Measurements from ENCODE around the gene NOA1.

The NOA1 gene

GRCh38 chr4:57013543-57014120 lies 36.2 kb upstream of the NOA1 start:
- Histone ChIP-seq H3K4me3 (ENCODE audit: severe bottlenecking) (no peak overlapping the region), H3K9me3 (ENCODE audit: severe bottlenecking) (no peaks in the 10 kb centered on the region), H3K27ac (ENCODE audit: poor library complexity, severe bottlenecking) (no peak overlapping the region), H3K36me3 (ENCODE audit: low read depth) (peaks cover 97% of the 10 kb centered on the region), H3K27me3 (ENCODE audit: insufficient read depth, poor library complexity, severe bottlenecking) (no peaks in the 10 kb centered on the region), H3K4me1 (ENCODE audit: insufficient read depth, poor library complexity, severe bottlenecking) (no peaks in the 10 kb centered on the region)
- DNase-seq (ENCODE audit: low spot score) (no peak), ATAC-seq (ENCODE audit: low read depth) (no peak)
- TF ChIP-seq CTCF (IDR thresholded peaks at IDR 0.05; ENCODE audit: poor library complexity, severe bottlenecking): no peak

GRCh38 chr4:56999751-57000150 lies 22.3 kb upstream of the NOA1 start:
- no peaks in the 10 kb centered on the region for H3K27me3 ChIP-seq (ENCODE audit: insufficient read depth, poor library complexity, severe bottlenecking)
- TF ChIP-seq CTCF (IDR thresholded peaks at IDR 0.05; ENCODE audit: poor library complexity, severe bottlenecking): no peak
- DNase-seq (ENCODE audit: low spot score) (no peak), ATAC-seq (ENCODE audit: low read depth) (no peak)
- no peaks in the 10 kb centered on the region for H3K4me1 ChIP-seq (ENCODE audit: insufficient read depth, poor library complexity, severe bottlenecking)
- H3K27ac ChIP-seq (ENCODE audit: poor library complexity, severe bottlenecking): no peak overlapping the region
- no peak overlapping the region for H3K4me3 ChIP-seq (ENCODE audit: severe bottlenecking)
- peaks cover 82% of the 10 kb centered on the region for H3K36me3 ChIP-seq (ENCODE audit: low read depth)
- H3K9me3 ChIP-seq (ENCODE audit: severe bottlenecking): no peaks in the 10 kb centered on the region

GRCh38 chr4:56995525-56995924 lies 18.1 kb upstream of the NOA1 start:
- ATAC-seq (ENCODE audit: low read depth) (no peak), DNase-seq (ENCODE audit: low spot score) (no peak)
- Histone ChIP-seq H3K9me3 (ENCODE audit: severe bottlenecking) (no peaks in the 10 kb centered on the region), H3K4me3 (ENCODE audit: severe bottlenecking) (no peak overlapping the region), H3K27me3 (ENCODE audit: insufficient read depth, poor library complexity, severe bottlenecking) (no peaks in the 10 kb centered on the region), H3K27ac (ENCODE audit: poor library complexity, severe bottlenecking) (no peak overlapping the region), H3K4me1 (ENCODE audit: insufficient read depth, poor library complexity, severe bottlenecking) (no peaks in the 10 kb centered on the region), H3K36me3 (ENCODE audit: low read depth) (peaks cover 88% of the 10 kb centered on the region)
- no peak for TF ChIP-seq CTCF (IDR thresholded peaks at IDR 0.05; ENCODE audit: poor library complexity, severe bottlenecking)

GRCh38 chr4:56990109-56990905 lies 12.9 kb upstream of the NOA1 start:
- no peaks in the 10 kb centered on the region for H3K27me3 ChIP-seq (ENCODE audit: insufficient read depth, poor library complexity, severe bottlenecking)
- no peak overlapping the region for H3K27ac ChIP-seq (ENCODE audit: poor library complexity, severe bottlenecking)
- peaks cover 90% of the 10 kb centered on the region for H3K36me3 ChIP-seq (ENCODE audit: low read depth)
- H3K9me3 ChIP-seq (ENCODE audit: severe bottlenecking): no peaks in the 10 kb centered on the region
- DNase-seq (ENCODE audit: low spot score): no peak
- no peak for ATAC-seq (ENCODE audit: low read depth)
- no peaks in the 10 kb centered on the region for H3K4me1 ChIP-seq (ENCODE audit: insufficient read depth, poor library complexity, severe bottlenecking)
- H3K4me3 ChIP-seq (ENCODE audit: severe bottlenecking): no peak overlapping the region
- no peak for TF ChIP-seq CTCF (IDR thresholded peaks at IDR 0.05; ENCODE audit: poor library complexity, severe bottlenecking)

- no peak for TF ChIP-seq CTCF (IDR thresholded peaks at IDR 0.05; ENCODE audit: poor library complexity, severe bottlenecking)
- H3K4me1 ChIP-seq (ENCODE audit: insufficient read depth, poor library complexity, severe bottlenecking): peaks cover under 1% of the 10 kb centered on the region
- H3K4me3 ChIP-seq (ENCODE audit: severe bottlenecking): no peak overlapping the region
- no peak for ATAC-seq (ENCODE audit: low read depth)
- DNase-seq (ENCODE audit: low spot score): no peak
- no peak overlapping the region for H3K27ac ChIP-seq (ENCODE audit: poor library complexity, severe bottlenecking)
- H3K36me3 ChIP-seq (ENCODE audit: low read depth): peaks cover 72% of the 10 kb centered on the region
- no peaks in the 10 kb centered on the region for H3K9me3 ChIP-seq (ENCODE audit: severe bottlenecking)
- H3K27me3 ChIP-seq (ENCODE audit: insufficient read depth, poor library complexity, severe bottlenecking): no peaks in the 10 kb centered on the region
Measured at GRCh38 chr4:56986952-56987351, 9.5 kb upstream of the NOA1 start.

Data from RWPE2 (cell line).